WTC11 (cell line): ENCODE measurements around the gene NRXN3.

Experiments
- SP1 ChIP-seq: sonication (generic); formaldehyde crosslinking; conservative IDR thresholded peaks from 2 replicates; pipeline ENCODE4 v1.8.1; 2022; ENCODE audit warnings: missing genetic modification reagents
- TF ChIP-seq, protein P1 (sequence below): fragments of 200-600 bp; IDR thresholded peaks from 2 replicates; pipeline ENCODE4 v1.8.0; 2022; ENCODE audit warnings: antibody characterized with exemption
- TF ChIP-seq, protein P2 (sequence below): sonication (generic); formaldehyde crosslinking; conservative IDR thresholded peaks from 2 replicates; pipeline ENCODE4 v1.8.1; 2022; ENCODE audit warnings: mild to moderate bottlenecking, missing genetic modification reagents
- TF ChIP-seq, protein P3 (sequence below): sonication (generic); formaldehyde crosslinking; IDR thresholded peaks from 2 replicates; pipeline ENCODE4 v1.8.1; 2022; ENCODE audit warnings: low read depth, mild to moderate bottlenecking, moderate library complexity, missing genetic modification reagents, borderline replicate concordance
- TF ChIP-seq, protein P4 (sequence below): sonication (generic); formaldehyde crosslinking; IDR thresholded peaks from 2 replicates; pipeline ENCODE4 v1.8.1; 2023; ENCODE audit warnings: mild to moderate bottlenecking, missing genetic modification reagents, moderate library complexity

DNA sequence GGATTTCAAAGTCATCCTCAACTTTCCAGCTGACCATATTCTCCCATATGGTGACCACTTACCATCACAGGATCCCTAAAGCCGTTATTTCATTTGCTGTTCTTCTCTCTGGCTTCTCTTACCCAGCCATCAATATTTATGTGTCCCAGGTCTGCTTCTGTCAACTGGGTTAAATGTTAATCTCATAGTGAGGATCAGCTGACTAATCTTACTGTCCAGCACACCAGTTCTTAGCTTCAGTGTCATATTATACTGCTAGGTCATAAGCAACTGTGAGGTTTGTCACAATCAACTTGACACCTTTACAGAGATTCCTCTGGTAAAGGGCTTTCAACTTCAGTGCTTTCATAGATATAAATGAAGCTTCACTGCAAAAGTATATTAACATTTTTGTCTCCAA, 1746.7 kb downstream of the NRXN3 start:
- TF ChIP-seq SP1 (CRISPR knock-in tag): no peak
- TF ChIP-seq, protein P1, sequence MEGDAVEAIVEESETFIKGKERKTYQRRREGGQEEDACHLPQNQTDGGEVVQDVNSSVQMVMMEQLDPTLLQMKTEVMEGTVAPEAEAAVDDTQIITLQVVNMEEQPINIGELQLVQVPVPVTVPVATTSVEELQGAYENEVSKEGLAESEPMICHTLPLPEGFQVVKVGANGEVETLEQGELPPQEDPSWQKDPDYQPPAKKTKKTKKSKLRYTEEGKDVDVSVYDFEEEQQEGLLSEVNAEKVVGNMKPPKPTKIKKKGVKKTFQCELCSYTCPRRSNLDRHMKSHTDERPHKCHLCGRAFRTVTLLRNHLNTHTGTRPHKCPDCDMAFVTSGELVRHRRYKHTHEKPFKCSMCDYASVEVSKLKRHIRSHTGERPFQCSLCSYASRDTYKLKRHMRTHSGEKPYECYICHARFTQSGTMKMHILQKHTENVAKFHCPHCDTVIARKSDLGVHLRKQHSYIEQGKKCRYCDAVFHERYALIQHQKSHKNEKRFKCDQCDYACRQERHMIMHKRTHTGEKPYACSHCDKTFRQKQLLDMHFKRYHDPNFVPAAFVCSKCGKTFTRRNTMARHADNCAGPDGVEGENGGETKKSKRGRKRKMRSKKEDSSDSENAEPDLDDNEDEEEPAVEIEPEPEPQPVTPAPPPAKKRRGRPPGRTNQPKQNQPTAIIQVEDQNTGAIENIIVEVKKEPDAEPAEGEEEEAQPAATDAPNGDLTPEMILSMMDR: no peak
- TF ChIP-seq, protein P2, sequence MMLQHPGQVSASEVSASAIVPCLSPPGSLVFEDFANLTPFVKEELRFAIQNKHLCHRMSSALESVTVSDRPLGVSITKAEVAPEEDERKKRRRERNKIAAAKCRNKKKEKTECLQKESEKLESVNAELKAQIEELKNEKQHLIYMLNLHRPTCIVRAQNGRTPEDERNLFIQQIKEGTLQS: no peak
- TF ChIP-seq, protein P3, sequence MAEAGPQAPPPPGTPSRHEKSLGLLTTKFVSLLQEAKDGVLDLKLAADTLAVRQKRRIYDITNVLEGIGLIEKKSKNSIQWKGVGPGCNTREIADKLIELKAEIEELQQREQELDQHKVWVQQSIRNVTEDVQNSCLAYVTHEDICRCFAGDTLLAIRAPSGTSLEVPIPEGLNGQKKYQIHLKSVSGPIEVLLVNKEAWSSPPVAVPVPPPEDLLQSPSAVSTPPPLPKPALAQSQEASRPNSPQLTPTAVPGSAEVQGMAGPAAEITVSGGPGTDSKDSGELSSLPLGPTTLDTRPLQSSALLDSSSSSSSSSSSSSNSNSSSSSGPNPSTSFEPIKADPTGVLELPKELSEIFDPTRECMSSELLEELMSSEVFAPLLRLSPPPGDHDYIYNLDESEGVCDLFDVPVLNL: no peak
- TF ChIP-seq, protein P4, sequence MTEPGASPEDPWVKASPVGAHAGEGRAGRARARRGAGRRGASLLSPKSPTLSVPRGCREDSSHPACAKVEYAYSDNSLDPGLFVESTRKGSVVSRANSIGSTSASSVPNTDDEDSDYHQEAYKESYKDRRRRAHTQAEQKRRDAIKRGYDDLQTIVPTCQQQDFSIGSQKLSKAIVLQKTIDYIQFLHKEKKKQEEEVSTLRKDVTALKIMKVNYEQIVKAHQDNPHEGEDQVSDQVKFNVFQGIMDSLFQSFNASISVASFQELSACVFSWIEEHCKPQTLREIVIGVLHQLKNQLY (CRISPR knock-in tag): no peak
